GM18861 (cell line): ENCODE measurements around the gene THADA.
A peak's percentile ranks its signal among the peaks of the same experiment; 100 is the strongest.

ENCODE experiments used
- ATAC-seq: cut with Tn5 transposase; IDR thresholded peaks from one replicate; pipeline ENCODE4 v1.9.1; 2021; ENCODE audit not compliant: unreplicated experiment

THADA gene

GRCh38 chr2:43469713-43470112 lies 126.1 kb downstream of the THADA start:
- ATAC-seq, result no peak

GRCh38 chr2:43469094-43469493 lies 126.7 kb downstream of the THADA start:
- no peak for ATAC-seq

- ATAC-seq, result no peak
Observed at GRCh38 chr2:43467891-43468290, 127.9 kb downstream of the THADA start.

- no peak for ATAC-seq
Observed at GRCh38 chr2:43465234-43465633, 130.6 kb downstream of the THADA start.

GRCh38 chr2:43464590-43464989 lies 131.2 kb downstream of the THADA start:
- no peak for ATAC-seq

- ATAC-seq, result no peak
Observed at GRCh38 chr2:43462866-43463641, 132.8 kb downstream of the THADA start.

- peak; percentile 65 for ATAC-seq
Observed at GRCh38 chr2:43461453-43462073, 134.3 kb downstream of the THADA start.

GRCh38 chr2:43460611-43461365 lies 135.1 kb downstream of the THADA start:
- ATAC-seq, result no peak

- no peak for ATAC-seq
Observed at GRCh38 chr2:43460174-43460546, 135.7 kb downstream of the THADA start.

GRCh38 chr2:43459446-43460173 lies 136.2 kb downstream of the THADA start:
- ATAC-seq, result no peak

- ATAC-seq, result no peak
Observed at GRCh38 chr2:43458014-43458628, 137.7 kb downstream of the THADA start.

- ATAC-seq, result no peak
Observed at GRCh38 chr2:43455731-43456642, 139.9 kb downstream of the THADA start.

GRCh38 chr2:43455296-43455695 lies 140.5 kb downstream of the THADA start:
- no peak for ATAC-seq

- no peak for ATAC-seq
Observed at GRCh38 chr2:43454791-43455190, 141.0 kb downstream of the THADA start.

GRCh38 chr2:43453179-43454170 lies 142.4 kb downstream of the THADA start:
- no peak for ATAC-seq

- no peak for ATAC-seq
Observed at GRCh38 chr2:43452318-43452731, 143.5 kb downstream of the THADA start.

- ATAC-seq, result no peak
Observed at GRCh38 chr2:43450617-43451016, 145.2 kb downstream of the THADA start.

- no peak for ATAC-seq
Observed at GRCh38 chr2:43448822-43449110, 147.1 kb downstream of the THADA start.
